ENCODE measurements around the gene PRMT3. TPM values are rescaled to one million over a fixed set of nuclear protein-coding genes. Genes with fewer than 3 reads are reported as not detected.

The PRMT3 gene
- total and polyA plus RNA-seq, 2 of the 13 experiments (the other 11 are each of a cell fraction or from before 2014, with no cell fraction given), result 9.1 to 27.7 TPM

DNA sequence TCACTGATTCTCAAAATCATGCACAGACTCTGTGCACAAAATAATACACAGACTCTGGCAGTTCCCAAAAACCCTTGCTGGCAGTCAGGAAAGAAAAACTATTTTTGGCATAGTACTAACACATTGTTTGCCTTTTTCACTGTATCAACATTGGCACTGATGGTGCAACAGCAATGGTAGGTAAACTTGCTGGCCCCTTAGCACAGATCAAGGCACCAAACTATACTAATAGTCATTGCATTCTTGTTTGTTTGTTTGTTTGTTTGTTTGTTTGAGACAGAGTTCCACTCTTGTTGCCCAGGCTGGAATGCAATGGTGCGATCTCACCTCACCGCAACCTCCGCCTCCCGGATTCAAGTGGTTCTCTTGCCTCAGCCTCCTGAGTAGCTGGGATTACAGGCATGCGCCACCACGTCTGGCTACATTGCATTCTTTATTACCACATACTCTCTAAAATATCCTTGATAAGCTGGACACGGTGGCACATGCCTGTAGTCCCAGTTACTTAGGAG, 130.9 kb downstream of the PRMT3 start:
- no TSS peak for BruUV-seq (replicated peaks)
- CTCF ChIA-PET (ENCODE audit: low intra/inter-chr PET ratio, low total read pairs), result no interaction called here
- Histone ChIP-seq H3K4me1 (ENCODE audit: insufficient read depth, low read length) (peaks cover 11% of the 10 kb centered on the region), H3K4me3 (replicated peaks in 1 of 3; ENCODE audit: insufficient read depth in 1 of 3, low read depth in 2 of 3, low read length in 3 of 3) (no peak overlapping the region), H4K20me1 (ENCODE audit: insufficient read depth, low read length) (no peaks in the 10 kb centered on the region), H3K27me3 (ENCODE audit: control insufficient read depth in 1 of 2, insufficient read depth in 2 of 2, low read length in 2 of 2) (no peaks in the 10 kb centered on the region), H3K4me2 (ENCODE audit: low read depth, low read length) (peak overlapping the region; percentile 18; the same call in 1 of the 2 replicates), H3K9ac (ENCODE audit: insufficient read depth, low read depth, low read length) (no peak overlapping the region), H2AFZ (ENCODE audit: low read length) (no peak overlapping the region), H3K9me3 (ENCODE audit: low read length) (no peaks in the 10 kb centered on the region), H3K36me3 (replicated peaks in 1 of 2; ENCODE audit: control insufficient read depth in 1 of 2, insufficient read depth in 2 of 2, low read length in 2 of 2) (no peaks in the 10 kb centered on the region), H3K27ac (ENCODE audit: extremely low read length, insufficient read depth, low read length) (no peak overlapping the region), H3K79me2 (ENCODE audit: insufficient read depth, low read length) (no peaks in the 10 kb centered on the region)
- ATAC-seq, result peak; percentile 89
- 10% methylated on average over 7 of the region's 7 CpGs for WGBS (ENCODE audit: low lambda C conversion rate)
- peak; percentile 32 for DNase-seq (ENCODE audit: low spot score)
- intact Hi-C loops (cut with micrococcal nuclease; ENCODE audit: unreplicated experiment) (no loop called here), in situ Hi-C loops (cut with HindIII; ENCODE audit: extremely low pct_ligation_motif_present, low pct_unique_long_range_greater_than_20kb) (no loop called here)
- no peak for FAIRE-seq
- POLR2A ChIA-PET, result no interaction called here
- TF ChIP-seq CEBPB (IDR thresholded peaks at IDR 0.05; ENCODE audit: borderline replicate concordance, low read depth, low read length), result peak; percentile 89
- no peak for TF ChIP-seq ZSCAN21 (CRISPR knock-in tag; IDR thresholded peaks at IDR 0.05; ENCODE audit: borderline replicate concordance)
- TF ChIP-seq MAFF (IDR thresholded peaks at IDR 0.05; ENCODE audit: low read depth, low read length), result no peak
- TF ChIP-seq ZNF776 (CRISPR knock-in tag; IDR thresholded peaks at IDR 0.05), result no peak
- TF ChIP-seq RAD51 (IDR thresholded peaks at IDR 0.05; ENCODE audit: borderline replicate concordance), result no peak
- TF ChIP-seq CC2D1A (CRISPR knock-in tag; IDR thresholded peaks at IDR 0.05), result no peak
- TF ChIP-seq, protein P1, sequence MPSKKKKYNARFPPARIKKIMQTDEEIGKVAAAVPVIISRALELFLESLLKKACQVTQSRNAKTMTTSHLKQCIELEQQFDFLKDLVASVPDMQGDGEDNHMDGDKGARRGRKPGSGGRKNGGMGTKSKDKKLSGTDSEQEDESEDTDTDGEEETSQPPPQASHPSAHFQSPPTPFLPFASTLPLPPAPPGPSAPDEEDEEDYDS (CRISPR knock-in tag; IDR thresholded peaks at IDR 0.05), result no peak
- no peak for TF ChIP-seq ZNF224 (CRISPR knock-in tag; IDR thresholded peaks at IDR 0.05)
- TF ChIP-seq ZNF878 (CRISPR knock-in tag; IDR thresholded peaks at IDR 0.05), result no peak
- no peak for TF ChIP-seq ISX (CRISPR knock-in tag; conservative IDR thresholded peaks at IDR 0.05)
- 0 out of 2 replicates have a peak, but pooled peaks have one; percentile 9 for TF ChIP-seq ZNF644 (CRISPR knock-in tag; IDR thresholded peaks at IDR 0.05; ENCODE audit: low read depth)
- TF ChIP-seq REPIN1 (CRISPR knock-in tag; IDR thresholded peaks at IDR 0.05; ENCODE audit: borderline replicate concordance, low read depth), result no peak
- no peak for TF ChIP-seq PLRG1 (conservative IDR thresholded peaks at IDR 0.05)
- no peak for TF ChIP-seq CBFB (CRISPR knock-in tag; IDR thresholded peaks at IDR 0.05)
- TF ChIP-seq, protein P2, sequence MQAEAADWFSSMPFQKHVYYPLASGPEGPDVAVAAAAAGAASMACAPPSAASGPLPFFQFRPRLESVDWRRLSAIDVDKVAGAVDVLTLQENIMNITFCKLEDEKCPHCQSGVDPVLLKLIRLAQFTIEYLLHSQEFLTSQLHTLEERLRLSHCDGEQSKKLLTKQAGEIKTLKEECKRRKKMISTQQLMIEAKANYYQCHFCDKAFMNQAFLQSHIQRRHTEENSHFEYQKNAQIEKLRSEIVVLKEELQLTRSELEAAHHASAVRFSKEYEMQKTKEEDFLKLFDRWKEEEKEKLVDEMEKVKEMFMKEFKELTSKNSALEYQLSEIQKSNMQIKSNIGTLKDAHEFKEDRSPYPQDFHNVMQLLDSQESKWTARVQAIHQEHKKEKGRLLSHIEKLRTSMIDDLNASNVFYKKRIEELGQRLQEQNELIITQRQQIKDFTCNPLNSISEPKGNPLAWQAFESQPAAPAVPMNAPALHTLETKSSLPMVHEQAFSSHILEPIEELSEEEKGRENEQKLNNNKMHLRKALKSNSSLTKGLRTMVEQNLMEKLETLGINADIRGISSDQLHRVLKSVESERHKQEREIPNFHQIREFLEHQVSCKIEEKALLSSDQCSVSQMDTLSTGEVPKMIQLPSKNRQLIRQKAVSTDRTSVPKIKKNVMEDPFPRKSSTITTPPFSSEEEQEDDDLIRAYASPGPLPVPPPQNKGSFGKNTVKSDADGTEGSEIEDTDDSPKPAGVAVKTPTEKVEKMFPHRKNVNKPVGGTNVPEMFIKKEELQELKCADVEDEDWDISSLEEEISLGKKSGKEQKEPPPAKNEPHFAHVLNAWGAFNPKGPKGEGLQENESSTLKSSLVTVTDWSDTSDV (CRISPR knock-in tag; IDR thresholded peaks at IDR 0.05), result no peak
- no peak for TF ChIP-seq HMG20B (CRISPR knock-in tag; conservative IDR thresholded peaks at IDR 0.05)
- TF ChIP-seq SMAD9 (CRISPR knock-in tag; IDR thresholded peaks at IDR 0.05), result no peak
- TF ChIP-seq KDM1A (CRISPR knock-in tag; IDR thresholded peaks at IDR 0.05), result no peak
- peak; percentile 63; the same call in 1 of the 2 replicates for TF ChIP-seq FOXP1 (IDR thresholded peaks at IDR 0.05)
- peak; percentile 96 for TF ChIP-seq FOXP1 (CRISPR knock-in tag; IDR thresholded peaks at IDR 0.05)
- TF ChIP-seq JUNB (CRISPR knock-in tag; IDR thresholded peaks at IDR 0.05; ENCODE audit: borderline replicate concordance), result no peak
- no peak for TF ChIP-seq TCF12 (IDR thresholded peaks at IDR 0.05)
- TF ChIP-seq TCF12 (CRISPR knock-in tag; IDR thresholded peaks at IDR 0.05), result no peak
- no peak for TF ChIP-seq ATAD3A (CRISPR knock-in tag; IDR thresholded peaks at IDR 0.05)
- no peak for TF ChIP-seq KDM6A (CRISPR knock-in tag; IDR thresholded peaks at IDR 0.05; ENCODE audit: low read depth)
- TF ChIP-seq CREM (IDR thresholded peaks at IDR 0.05), result no peak
- no peak for TF ChIP-seq CREM (CRISPR knock-in tag; IDR thresholded peaks at IDR 0.05)
- TF ChIP-seq ZNF720 (CRISPR knock-in tag; IDR thresholded peaks at IDR 0.05), result no peak
- TF ChIP-seq FOXK1 (CRISPR knock-in tag; IDR thresholded peaks at IDR 0.05; ENCODE audit: borderline replicate concordance, low read depth), result peak; percentile 16; the same call in 1 of the 2 replicates
